Breast epithelium (tissue), 3 donors: ENCODE results near the gene C12orf57.

Experiments used
- CTCF ChIP-seq, 3 donors: fragments of 450-650 bp; IDR thresholded peaks; one replicate each; pipeline ENCODE4 v1.5.1; 2016 to 2017; ENCODE audit warnings: antibody characterized with exemption in 3 of 3, mild to moderate bottlenecking in 3 of 3, moderate library complexity in 3 of 3
- POLR2A ChIP-seq: fragments of 450-650 bp; IDR thresholded peaks from one replicate; pipeline ENCODE4 v1.6.1; 2016; ENCODE audit warnings: antibody characterized with exemption, mild to moderate bottlenecking, moderate library complexity
- POLR2AphosphoS5 ChIP-seq, 3 donors: sonication (generic); formaldehyde crosslinking; IDR thresholded peaks; one replicate each; pipeline ENCODE4 v1.6.1; 2017; ENCODE audit warnings: antibody characterized with exemption in 3 of 3

DNA sequence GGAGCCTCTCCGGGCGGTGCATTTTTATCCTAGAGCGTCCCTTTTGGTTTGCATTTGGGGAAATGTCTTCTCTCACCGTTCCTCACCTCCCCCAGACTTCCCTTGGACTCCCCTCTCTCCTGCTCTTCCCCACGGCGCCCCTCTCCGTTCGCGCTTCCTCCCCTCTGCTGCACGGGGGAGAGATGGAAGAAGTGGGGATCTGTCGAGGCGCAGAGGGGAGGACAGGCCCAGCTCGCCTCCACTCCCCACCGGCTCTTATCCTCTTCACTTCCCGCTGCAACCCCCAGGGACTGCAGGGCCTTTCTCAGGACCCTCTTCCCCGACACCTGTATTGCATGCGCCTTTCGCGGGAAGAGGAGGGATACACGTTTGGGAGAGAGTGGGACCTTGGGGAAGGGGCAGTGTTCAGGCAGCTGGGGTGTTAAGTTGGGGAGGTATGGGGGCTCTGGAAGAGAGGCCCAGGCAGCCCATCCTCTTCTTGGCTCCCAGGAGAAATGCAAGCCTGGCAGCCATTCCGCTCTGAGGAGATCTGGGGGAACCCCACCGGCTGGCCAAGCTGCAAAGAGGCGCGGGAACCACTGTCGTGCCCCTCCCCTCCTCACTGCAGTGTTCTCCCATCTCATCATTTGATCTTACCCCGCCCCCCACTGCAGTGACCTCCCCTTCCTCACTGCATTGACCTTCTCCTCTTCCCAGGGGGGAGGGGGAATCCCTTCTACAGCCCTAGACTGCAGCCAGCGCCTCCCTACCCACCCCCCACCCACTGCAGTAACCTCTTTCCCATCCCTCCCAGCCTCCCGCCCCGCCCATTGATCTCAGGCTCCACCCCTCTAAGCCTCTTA, 28.7 kb upstream of the C12orf57 start:
- no peak for TF ChIP-seq POLR2A
- no peak for TF ChIP-seq POLR2AphosphoS5 (IDR thresholded peaks at IDR 0.05)
- TF ChIP-seq CTCF (IDR thresholded peaks at IDR 0.05): no peak
